ENCODE data around the gene CPNE4. TPM values are rescaled to one million over a fixed set of nuclear protein-coding genes. Genes with fewer than 3 reads are reported as not detected.
A peak's percentile ranks its signal among the peaks of the same experiment; 100 is the strongest.

The CPNE4 gene
- total RNA-seq, 2 donors from 2014 or later, result 1.7 to 2.5 TPM

- Mint-ChIP-seq H3K36me3 (ENCODE audit: low read depth) (no peaks in the 10 kb centered on the region), H3K4me1 (peaks cover 21% of the 10 kb centered on the region), H3K4me3 (no peak overlapping the region), H3K9me3 (no peaks in the 10 kb centered on the region), H3K27me3 (ENCODE audit: insufficient read depth) (no peaks in the 10 kb centered on the region), H3K27ac (no peak overlapping the region)
- no peak overlapping the region for H3K9ac ChIP-seq (ENCODE audit: extremely low read depth, low read length, poor library complexity, severe bottlenecking)
- peaks cover 10% of the 10 kb centered on the region for H3K4me1 ChIP-seq (ENCODE audit: control insufficient read depth, insufficient read depth, low read length)
- no peak overlapping the region for H3K27ac ChIP-seq (ENCODE audit: low read depth, low read length)
- no peak overlapping the region for H3K4me3 ChIP-seq (ENCODE audit: low read length)
- no peak for TF ChIP-seq CTCF (conservative IDR thresholded peaks at IDR 0.05)
- DNase-seq, result no peak
- H3K9me3 ChIP-seq (ENCODE audit: control insufficient read depth, low read length), result no peaks in the 10 kb centered on the region
- WGBS, 2 experiments (ENCODE audit: insufficient coverage in 1 of 2, insufficient read length in 1 of 2), result 89% methylated on average over 1 of the region's 1 CpG; no CpG with 5 or more reads in 1 of the 2 experiments
- H3K36me3 ChIP-seq (ENCODE audit: control insufficient read depth, insufficient read depth, low read length), result no peaks in the 10 kb centered on the region
- no peaks in the 10 kb centered on the region for H3K27me3 ChIP-seq (ENCODE audit: control insufficient read depth, insufficient read depth, low read length, poor library complexity, severe bottlenecking)
Measured at GRCh38 chr3:131612745-131613144, 422.1 kb downstream of the CPNE4 start.

GRCh38 chr3:131610174-131610573, 424.6 kb downstream of the CPNE4 start:
- H3K4me1 ChIP-seq (ENCODE audit: control insufficient read depth, insufficient read depth, low read length), result peaks cover 10% of the 10 kb centered on the region
- no peak overlapping the region for H3K9ac ChIP-seq (ENCODE audit: extremely low read depth, low read length, poor library complexity, severe bottlenecking)
- no peaks in the 10 kb centered on the region for H3K27me3 Mint-ChIP-seq (ENCODE audit: insufficient read depth)
- H3K4me3 ChIP-seq (ENCODE audit: low read length), result no peak overlapping the region
- DNase-seq, result no peak
- H3K27ac Mint-ChIP-seq, result peak overlapping the region; percentile 41
- H3K36me3 ChIP-seq (ENCODE audit: control insufficient read depth, insufficient read depth, low read length), result no peaks in the 10 kb centered on the region
- H3K4me3 Mint-ChIP-seq, result no peak overlapping the region
- H3K9me3 ChIP-seq (ENCODE audit: control insufficient read depth, low read length), result no peaks in the 10 kb centered on the region
- H3K4me1 Mint-ChIP-seq, result peaks cover 21% of the 10 kb centered on the region
- H3K36me3 Mint-ChIP-seq (ENCODE audit: low read depth), result no peaks in the 10 kb centered on the region
- no peak for TF ChIP-seq CTCF (conservative IDR thresholded peaks at IDR 0.05)
- no peaks in the 10 kb centered on the region for H3K27me3 ChIP-seq (ENCODE audit: control insufficient read depth, insufficient read depth, low read length, poor library complexity, severe bottlenecking)
- H3K9me3 Mint-ChIP-seq, result no peaks in the 10 kb centered on the region
- H3K27ac ChIP-seq (ENCODE audit: low read depth, low read length), result no peak overlapping the region

GRCh38 chr3:131608741-131609140, 426.1 kb downstream of the CPNE4 start:
- no peaks in the 10 kb centered on the region for H3K9me3 ChIP-seq (ENCODE audit: control insufficient read depth, low read length)
- Mint-ChIP-seq H3K36me3 (ENCODE audit: low read depth) (no peaks in the 10 kb centered on the region), H3K9me3 (no peaks in the 10 kb centered on the region), H3K4me1 (peaks cover 21% of the 10 kb centered on the region), H3K27me3 (ENCODE audit: insufficient read depth) (no peaks in the 10 kb centered on the region), H3K4me3 (no peak overlapping the region), H3K27ac (no peak overlapping the region)
- no peaks in the 10 kb centered on the region for H3K36me3 ChIP-seq (ENCODE audit: control insufficient read depth, insufficient read depth, low read length)
- H3K27ac ChIP-seq (ENCODE audit: low read depth, low read length), result no peak overlapping the region
- no peak overlapping the region for H3K9ac ChIP-seq (ENCODE audit: extremely low read depth, low read length, poor library complexity, severe bottlenecking)
- no peak overlapping the region for H3K4me3 ChIP-seq (ENCODE audit: low read length)
- H3K27me3 ChIP-seq (ENCODE audit: control insufficient read depth, insufficient read depth, low read length, poor library complexity, severe bottlenecking), result no peaks in the 10 kb centered on the region
- H3K4me1 ChIP-seq (ENCODE audit: control insufficient read depth, insufficient read depth, low read length), result peaks cover 10% of the 10 kb centered on the region
- no peak for DNase-seq
- no peak for TF ChIP-seq CTCF (conservative IDR thresholded peaks at IDR 0.05)

Measured in endodermal cell (in vitro differentiated cells).